ENCODE measurements around the gene KRTAP19-2. TPM values are rescaled to one million over a fixed set of nuclear protein-coding genes. Genes with fewer than 3 reads are reported as not detected.
"Not testable (repeated sequence)": the region's sequence is repeated elsewhere in the genome, so short reads cannot be mapped to it uniquely, and the experiment has no call there.

KRTAP19-2 gene
- total RNA-seq (not detected in 2 replicates), polyA plus RNA-seq (not detected in 2 replicates)

- Histone ChIP-seq H3K9me2 (replicated peaks; ENCODE audit: insufficient read depth) (no peaks in the 10 kb centered on the region), H3K36me3 (replicated peaks; ENCODE audit: insufficient read depth, low read depth) (no peaks in the 10 kb centered on the region), H3K9me3 (ENCODE audit: low read depth) (no peaks in the 10 kb centered on the region), H3K4me2 (no peak within 1 kb of the TSS), H4K20me1 (ENCODE audit: insufficient read depth, poor library complexity, severe bottlenecking) (no peaks in the 10 kb centered on the region), H3K79me2 (no peaks in the 10 kb centered on the region), H3K4me1 (ENCODE audit: insufficient read depth) (no peaks in the 10 kb centered on the region), H2AFZ (no peak within 1 kb of the TSS), H3K27me3 (no peaks in the 10 kb centered on the region), H3K27ac (no peak within 1 kb of the TSS), H3K4me3 (no peak within 1 kb of the TSS)
- no peak for DNase-seq (ENCODE audit: low spot score)
- WGBS (ENCODE audit: low lambda C conversion rate, missing lambda C conversion rate) = 84% methylated on average over 2 of the region's 2 CpGs
- TF ChIP-seq EZH2 (IDR thresholded peaks at IDR 0.05; ENCODE audit: borderline replicate concordance) (no peak), EZH2phosphoT487 (IDR thresholded peaks at IDR 0.05; ENCODE audit: low read depth, severe bottlenecking, unreplicated experiment) (no peak), CTCF (IDR thresholded peaks at IDR 0.05; ENCODE audit: poor library complexity) (no peak)
Observed at GRCh38 chr21:30487336-30487735, at the start of gene KRTAP19-2. TSS of gene KRTAP19-2 (minus strand) at chr21:30487436. CDS start at chr21:30487348, 88 bp downstream.

GRCh38 chr21:30518876-30519275, 31.6 kb upstream of the KRTAP19-2 start:
- no peaks in the 10 kb centered on the region for H3K79me2 ChIP-seq
- no peaks in the 10 kb centered on the region for H3K4me1 ChIP-seq (ENCODE audit: insufficient read depth)
- H4K20me1 ChIP-seq (ENCODE audit: insufficient read depth, poor library complexity, severe bottlenecking) = no peaks in the 10 kb centered on the region
- H2AFZ ChIP-seq = no peak overlapping the region
- H3K9me2 ChIP-seq (replicated peaks; ENCODE audit: insufficient read depth) = no peaks in the 10 kb centered on the region
- H3K4me3 ChIP-seq = no peak overlapping the region
- WGBS (ENCODE audit: low lambda C conversion rate, missing lambda C conversion rate) = 90% methylated on average over 1 of the region's 1 CpG
- H3K27ac ChIP-seq = no peak overlapping the region
- H3K27me3 ChIP-seq = no peaks in the 10 kb centered on the region
- no peaks in the 10 kb centered on the region for H3K36me3 ChIP-seq (replicated peaks; ENCODE audit: insufficient read depth, low read depth)
- DNase-seq (ENCODE audit: low spot score) = no peak
- no peaks in the 10 kb centered on the region for H3K9me3 ChIP-seq (ENCODE audit: low read depth)
- H3K4me2 ChIP-seq = no peak overlapping the region
- TF ChIP-seq EZH2 (IDR thresholded peaks at IDR 0.05; ENCODE audit: borderline replicate concordance) = no peak
- TF ChIP-seq EZH2phosphoT487 (IDR thresholded peaks at IDR 0.05; ENCODE audit: low read depth, severe bottlenecking, unreplicated experiment) = no peak
- TF ChIP-seq CTCF (IDR thresholded peaks at IDR 0.05; ENCODE audit: poor library complexity) = no peak

GRCh38 chr21:30515681-30516080, 28.4 kb upstream of the KRTAP19-2 start:
- no peak overlapping the region for H3K4me2 ChIP-seq
- no peaks in the 10 kb centered on the region for H4K20me1 ChIP-seq (ENCODE audit: insufficient read depth, poor library complexity, severe bottlenecking)
- no peaks in the 10 kb centered on the region for H3K27me3 ChIP-seq
- TF ChIP-seq EZH2 (IDR thresholded peaks at IDR 0.05; ENCODE audit: borderline replicate concordance) (no peak), EZH2phosphoT487 (IDR thresholded peaks at IDR 0.05; ENCODE audit: low read depth, severe bottlenecking, unreplicated experiment) (no peak)
- no peaks in the 10 kb centered on the region for H3K79me2 ChIP-seq
- H3K36me3 ChIP-seq (replicated peaks; ENCODE audit: insufficient read depth, low read depth) = no peaks in the 10 kb centered on the region
- 71% methylated on average over 1 of the region's 1 CpG for WGBS (ENCODE audit: low lambda C conversion rate, missing lambda C conversion rate)
- no peaks in the 10 kb centered on the region for H3K9me3 ChIP-seq (ENCODE audit: low read depth)
- H3K4me1 ChIP-seq (ENCODE audit: insufficient read depth) = no peaks in the 10 kb centered on the region
- no peaks in the 10 kb centered on the region for H3K9me2 ChIP-seq (replicated peaks; ENCODE audit: insufficient read depth)
- H3K27ac ChIP-seq = no peak overlapping the region
- no peak overlapping the region for H3K4me3 ChIP-seq
- DNase-seq (ENCODE audit: low spot score) = no peak
- no peak overlapping the region for H2AFZ ChIP-seq

- H3K4me3 ChIP-seq; H2AFZ ChIP-seq; H3K9me3 ChIP-seq (ENCODE audit: low read depth); H3K4me2 ChIP-seq; H3K79me2 ChIP-seq; H4K20me1 ChIP-seq (ENCODE audit: insufficient read depth, poor library complexity, severe bottlenecking); H3K9me2 ChIP-seq (replicated peaks; ENCODE audit: insufficient read depth); H3K36me3 ChIP-seq (replicated peaks; ENCODE audit: insufficient read depth, low read depth); H3K27ac ChIP-seq; H3K4me1 ChIP-seq (ENCODE audit: insufficient read depth); H3K27me3 ChIP-seq: not testable (repeated sequence)
- 24% methylated on average over 4 of the region's 4 CpGs for WGBS (ENCODE audit: low lambda C conversion rate, missing lambda C conversion rate)
- peak; percentile 22 for DNase-seq (ENCODE audit: low spot score)
- TF ChIP-seq CTCF (IDR thresholded peaks at IDR 0.05; ENCODE audit: poor library complexity) = peak; percentile 38
Observed at GRCh38 chr21:30505621-30506205, 18.5 kb upstream of the KRTAP19-2 start.

Measured in hepatocyte (in vitro differentiated cells).